Trophoblast cell (in vitro differentiated cells and primary cell): ENCODE data around the gene TMEM170A.

Source experiments
- DNase-seq, 2 donors: peaks; one replicate each; pipeline ENCODE4 v3.0.0-alpha.2; 2016
- H2AFZ ChIP-seq: 2 replicates; pipeline ENCODE4 v1.6.1; 2013; ENCODE audit warnings: low read length, moderate library complexity, mild to moderate bottlenecking; ENCODE audit not compliant: insufficient read depth, poor library complexity
- H2AK5ac ChIP-seq: 2 replicates; pipeline ENCODE4 v1.6.1; 2013; ENCODE audit warnings: mild to moderate bottlenecking, low read length
- H2BK120ac ChIP-seq: 2 replicates; pipeline ENCODE4 v1.6.1; 2013; ENCODE audit warnings: low read length, mild to moderate bottlenecking, moderate library complexity; ENCODE audit not compliant: insufficient read depth, poor library complexity
- H2BK12ac ChIP-seq: 2 replicates; pipeline ENCODE4 v1.6.1; 2013; ENCODE audit warnings: mild to moderate bottlenecking, low read length, moderate library complexity
- H2BK5ac ChIP-seq: 2 replicates; pipeline ENCODE4 v1.6.1; 2013; ENCODE audit warnings: low read length, low read depth, moderate library complexity, mild to moderate bottlenecking; ENCODE audit not compliant: poor library complexity
- H3K14ac ChIP-seq: 2 replicates; pipeline ENCODE4 v1.6.1; 2013; ENCODE audit warnings: mild to moderate bottlenecking, low read length
- H3K18ac ChIP-seq: 2 replicates; pipeline ENCODE4 v1.6.1; 2013; ENCODE audit warnings: mild to moderate bottlenecking, low read length
- H3K23ac ChIP-seq: 2 replicates; pipeline ENCODE4 v1.6.1; 2013; ENCODE audit warnings: low read length
- H3K27ac ChIP-seq: 2 replicates; pipeline ENCODE4 v1.5.1; 2013; ENCODE audit warnings: low read depth, mild to moderate bottlenecking, inconsistent platforms, low read length, moderate library complexity
- H3K27me3 ChIP-seq: 2 replicates; pipeline ENCODE4 v1.6.1; 2013; ENCODE audit warnings: inconsistent platforms, mild to moderate bottlenecking, low read length, moderate library complexity; ENCODE audit not compliant: insufficient read depth
- H3K36me3 ChIP-seq, 2 experiments: 1 replicate in 1 of 2; 2 replicates in 1 of 2; pipeline ENCODE4 v1.6.1; 2013; ENCODE audit warnings: low read length in 2 of 2, mild to moderate bottlenecking in 2 of 2, moderate library complexity in 1 of 2; ENCODE audit not compliant: insufficient read depth in 2 of 2, control insufficient read depth in 1 of 2
- H3K4ac ChIP-seq: 2 replicates; pipeline ENCODE4 v1.6.1; 2013; ENCODE audit warnings: low read depth, mild to moderate bottlenecking, low read length, moderate library complexity
- H3K4me1 ChIP-seq, 2 experiments: 1 replicate in 1 of 2; 2 replicates in 1 of 2; pipeline ENCODE4 v1.6.1; 2013; ENCODE audit warnings: low read length in 2 of 2, mild to moderate bottlenecking in 2 of 2, moderate library complexity in 1 of 2; ENCODE audit not compliant: insufficient read depth in 2 of 2, control insufficient read depth in 1 of 2
- H3K4me2 ChIP-seq: 2 replicates; pipeline ENCODE4 v1.6.1; 2013; ENCODE audit warnings: inconsistent platforms, mild to moderate bottlenecking, low read length, moderate library complexity
- H3K4me3 ChIP-seq: 2 replicates; pipeline ENCODE4 v1.5.1; 2013; ENCODE audit warnings: mild to moderate bottlenecking, low read depth, low read length, inconsistent platforms
- H3K79me1 ChIP-seq: one replicate; pipeline ENCODE4 v1.6.1; 2013; ENCODE audit warnings: low read length
- H3K79me2 ChIP-seq: 2 replicates; pipeline ENCODE4 v1.6.1; 2013; ENCODE audit warnings: low read length, mild to moderate bottlenecking; ENCODE audit not compliant: control insufficient read depth, insufficient read depth, poor library complexity
- H3K9ac ChIP-seq: 2 replicates; pipeline ENCODE4 v1.6.1; 2013; ENCODE audit warnings: mild to moderate bottlenecking, low read length
- H3K9me3 ChIP-seq: 2 replicates; pipeline ENCODE4 v1.6.1; 2013; ENCODE audit warnings: low read depth, mild to moderate bottlenecking, control low read depth, inconsistent platforms, low read length; ENCODE audit not compliant: insufficient read depth
- H4K12ac ChIP-seq: 2 replicates; pipeline ENCODE4 v1.6.1; 2013; ENCODE audit warnings: low read depth, mild to moderate bottlenecking, low read length, moderate library complexity
- H4K8ac ChIP-seq: 2 replicates; pipeline ENCODE4 v1.6.1; 2013; ENCODE audit warnings: low read depth, mild to moderate bottlenecking, low read length, moderate library complexity
- H4K91ac ChIP-seq: one replicate; pipeline ENCODE4 v1.6.1; 2013; ENCODE audit warnings: low read depth, mild to moderate bottlenecking, low read length, moderate library complexity
- WGBS: extraction: QIAGEN DNeasy Blood & Tissue Kit; methylation state at CpG from one replicate; pipeline ENCODE4 v1.1.7; 2013; ENCODE audit warnings: missing lambda C conversion rate; ENCODE audit not compliant: insufficient read length, insufficient coverage; ENCODE audit errors: extremely low coverage; 5-methylcytosine and 5-hydroxymethylcytosine counted together

TMEM170A gene

GRCh38 chr16:75475420-75475847 lies 10.9 kb upstream of the TMEM170A start:
- no CpG with 5 or more reads among the region's 2 CpGs for WGBS
- no peak overlapping the region for H2BK120ac ChIP-seq
- H3K79me1 ChIP-seq, result no peaks in the 10 kb centered on the region
- no peak overlapping the region for H3K4me3 ChIP-seq
- no peaks in the 10 kb centered on the region for H3K9me3 ChIP-seq
- H3K14ac ChIP-seq, result no peak overlapping the region
- H3K4me2 ChIP-seq, result no peak overlapping the region
- H4K8ac ChIP-seq, result no peak overlapping the region
- no peak overlapping the region for H3K9ac ChIP-seq
- no peaks in the 10 kb centered on the region for H3K36me3 ChIP-seq
- no peak overlapping the region for H2AFZ ChIP-seq
- H3K4me1 ChIP-seq, result no peaks in the 10 kb centered on the region
- no peak overlapping the region for H3K4ac ChIP-seq
- no peak overlapping the region for H4K91ac ChIP-seq
- H3K27ac ChIP-seq, result no peak overlapping the region
- H4K12ac ChIP-seq, result no peak overlapping the region
- H2BK5ac ChIP-seq, result no peak overlapping the region
- H3K27me3 ChIP-seq, result no peaks in the 10 kb centered on the region
- H2AK5ac ChIP-seq, result no peak overlapping the region
- H2BK12ac ChIP-seq, result no peak overlapping the region
- no peak overlapping the region for H3K18ac ChIP-seq
- DNase-seq, result no peak
- H3K79me2 ChIP-seq, result no peaks in the 10 kb centered on the region
- H3K23ac ChIP-seq, result no peak overlapping the region

GRCh38 chr16:75472908-75473877 lies 8.7 kb upstream of the TMEM170A start:
- no peaks in the 10 kb centered on the region for H3K9me3 ChIP-seq

GRCh38 chr16:75471723-75472633 lies 7.5 kb upstream of the TMEM170A start:
- H3K4me1 ChIP-seq, result no peaks in the 10 kb centered on the region
- no peaks in the 10 kb centered on the region for H3K9me3 ChIP-seq
- H2BK120ac ChIP-seq, result no peak overlapping the region
- no CpG with 5 or more reads among the region's 10 CpGs for WGBS
- no peak overlapping the region for H3K18ac ChIP-seq
- no peak overlapping the region for H3K14ac ChIP-seq
- no peak overlapping the region for H2AK5ac ChIP-seq
- no peak overlapping the region for H3K4me2 ChIP-seq
- H4K12ac ChIP-seq, result no peak overlapping the region
- H3K36me3 ChIP-seq, result no peaks in the 10 kb centered on the region
- H2BK12ac ChIP-seq, result no peak overlapping the region
- H3K79me1 ChIP-seq, result no peaks in the 10 kb centered on the region
- H3K4me3 ChIP-seq, result no peak overlapping the region
- H4K91ac ChIP-seq, result no peak overlapping the region
- no peaks in the 10 kb centered on the region for H3K27me3 ChIP-seq
- H3K23ac ChIP-seq, result no peak overlapping the region
- H2AFZ ChIP-seq, result no peak overlapping the region
- no peak overlapping the region for H2BK5ac ChIP-seq
- H3K27ac ChIP-seq, result no peak overlapping the region
- no peaks in the 10 kb centered on the region for H3K79me2 ChIP-seq
- H4K8ac ChIP-seq, result no peak overlapping the region
- H3K9ac ChIP-seq, result no peak overlapping the region
- no peak overlapping the region for H3K4ac ChIP-seq
- DNase-seq, result peak; percentile 45 to 80

More at GRCh38 chr16:75472908-75473877, 8.7 kb upstream of the TMEM170A start:
- Histone ChIP-seq H3K4me3 (no peak overlapping the region), H4K8ac (no peak overlapping the region), H3K4me2 (no peak overlapping the region), H4K12ac (no peak overlapping the region), H3K4ac (no peak overlapping the region), H3K79me1 (no peaks in the 10 kb centered on the region), H2AFZ (no peak overlapping the region), H2AK5ac (no peak overlapping the region), H3K4me1 (no peaks in the 10 kb centered on the region), H3K9ac (no peak overlapping the region), H3K36me3 (no peaks in the 10 kb centered on the region), H3K79me2 (no peaks in the 10 kb centered on the region), H3K18ac (no peak overlapping the region), H2BK12ac (no peak overlapping the region), H4K91ac (no peak overlapping the region), H2BK120ac (no peak overlapping the region), H3K23ac (no peak overlapping the region), H3K14ac (no peak overlapping the region), H2BK5ac (no peak overlapping the region), H3K27ac (no peak overlapping the region), H3K27me3 (no peaks in the 10 kb centered on the region)
- WGBS, result no CpG with 5 or more reads among the region's 17 CpGs
- no peak for DNase-seq

GRCh38 chr16:75466760-75467159 lies 2.3 kb upstream of the TMEM170A start:
- H4K8ac ChIP-seq, result no peak overlapping the region
- H4K12ac ChIP-seq, result no peak overlapping the region
- peaks cover 11% of the 10 kb centered on the region for H3K79me2 ChIP-seq
- no peak for DNase-seq
- WGBS, result no CpG with 5 or more reads among the region's 2 CpGs
- no peak overlapping the region for H3K4ac ChIP-seq
- no peak overlapping the region for H3K9ac ChIP-seq
- no peak overlapping the region for H3K18ac ChIP-seq
- no peak overlapping the region for H3K4me3 ChIP-seq
- no peak overlapping the region for H3K27ac ChIP-seq
- no peaks in the 10 kb centered on the region for H3K4me1 ChIP-seq
- no peaks in the 10 kb centered on the region for H3K9me3 ChIP-seq
- no peak overlapping the region for H2AFZ ChIP-seq
- no peaks in the 10 kb centered on the region for H3K27me3 ChIP-seq
- no peak overlapping the region for H4K91ac ChIP-seq
- H3K79me1 ChIP-seq, result peaks cover 6% of the 10 kb centered on the region
- no peak overlapping the region for H3K4me2 ChIP-seq
- no peak overlapping the region for H2BK5ac ChIP-seq
- no peak overlapping the region for H2AK5ac ChIP-seq
- no peak overlapping the region for H3K14ac ChIP-seq
- no peak overlapping the region for H2BK120ac ChIP-seq
- H3K23ac ChIP-seq, result no peak overlapping the region
- H3K36me3 ChIP-seq, result no peaks in the 10 kb centered on the region
- H2BK12ac ChIP-seq, result no peak overlapping the region
